ENCODE data around the gene CIP2A.

DNA sequence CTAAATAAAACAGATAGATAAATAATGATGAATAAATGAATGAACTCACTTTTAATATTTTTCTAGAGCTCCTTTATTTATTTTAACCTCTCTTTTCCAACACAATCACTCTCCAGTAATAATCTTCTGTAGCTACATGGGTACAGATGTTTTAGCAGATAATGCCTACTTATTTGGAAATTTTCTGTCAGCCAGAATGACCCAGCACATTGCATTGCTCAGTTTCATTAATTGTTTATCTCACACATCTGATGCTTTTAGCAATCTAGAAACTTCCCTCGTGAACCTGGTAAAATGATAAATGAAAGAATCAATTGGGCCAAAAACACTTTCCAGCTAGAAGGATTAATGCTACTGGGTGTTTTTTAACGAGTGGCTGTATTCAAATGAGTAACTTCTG is 64.0 kb downstream of the CIP2A start:
- no peak for TF ChIP-seq EZH2phosphoT487 (IDR thresholded peaks at IDR 0.05; ENCODE audit: insufficient read depth, low read depth)
- no peak for TF ChIP-seq EZH2 (IDR thresholded peaks at IDR 0.05; ENCODE audit: insufficient read depth, poor library complexity, severe bottlenecking)
